H1 (cell line): ENCODE results near the gene DAPK3. TPM values are rescaled to one million over a fixed set of nuclear protein-coding genes. Genes with fewer than 3 reads are reported as not detected.
A peak's percentile ranks its signal among the peaks of the same experiment; 100 is the strongest.

Experiments
- ATF2 ChIP-seq: IDR thresholded peaks from 2 replicates; pipeline ENCODE4 v1.6.1; 2012; ENCODE audit warnings: low read length, inconsistent platforms
- ATF3 ChIP-seq: IDR thresholded peaks from 2 replicates; pipeline ENCODE4 v1.6.1; 2011; ENCODE audit warnings: low read depth, mild to moderate bottlenecking, low read length; ENCODE audit not compliant: insufficient read depth
- BCL11A ChIP-seq, 2 experiments: IDR thresholded peaks; one replicate each; pipeline ENCODE4 v1.6.1; 2011; ENCODE audit warnings: low read depth in 2 of 2, low read length in 2 of 2, mild to moderate bottlenecking in 2 of 2
- CBX5 ChIP-seq: fragments of 300-800, 300-1000 bp; sonication (generic); IDR thresholded peaks from 2 replicates; pipeline ENCODE4 v1.7.1; 2016; ENCODE audit warnings: antibody characterized with exemption, low read length, low read depth
- CBX8 ChIP-seq: fragments of 300-800, 300-1000 bp; sonication (generic); IDR thresholded peaks from 2 replicates; pipeline ENCODE4 v1.7.1; 2016; ENCODE audit warnings: low read depth, low read length, borderline replicate concordance
- GABPA ChIP-seq: IDR thresholded peaks from 2 replicates; pipeline ENCODE4 v1.6.1; 2011; ENCODE audit warnings: mild to moderate bottlenecking, low read length, moderate library complexity, borderline replicate concordance; ENCODE audit not compliant: insufficient read depth
- JUND ChIP-seq: IDR thresholded peaks from 2 replicates; pipeline ENCODE4 v1.6.1; 2011; ENCODE audit warnings: mild to moderate bottlenecking, improper control_type of control experiment, low read length
- KDM1A ChIP-seq: fragments of 200-600, 300-600 bp; sonication (generic); IDR thresholded peaks from 2 replicates; pipeline ENCODE4 v1.7.1; 2016; ENCODE audit warnings: mild to moderate bottlenecking, low read length, borderline replicate concordance
- KDM4A ChIP-seq: IDR thresholded peaks from one replicate; pipeline ENCODE4 v1.7.1; 2012; ENCODE audit warnings: low read depth, mild to moderate bottlenecking, moderate library complexity, low read length, inconsistent platforms; ENCODE audit not compliant: severe bottlenecking
- MAFK ChIP-seq: IDR thresholded peaks from 2 replicates; pipeline ENCODE4 v1.6.1; 2012; ENCODE audit warnings: low read depth, mild to moderate bottlenecking, improper control_type of control experiment, low read length
- NANOG ChIP-seq: IDR thresholded peaks from 2 replicates; pipeline ENCODE4 v1.6.1; 2011; ENCODE audit warnings: low read length, low read depth, mild to moderate bottlenecking, inconsistent platforms; ENCODE audit not compliant: insufficient read depth, poor library complexity, severe bottlenecking
- NRF1 ChIP-seq: IDR thresholded peaks from 2 replicates; pipeline ENCODE4 v1.6.1; 2011; ENCODE audit warnings: mild to moderate bottlenecking, low read depth, low read length, improper control_type of control experiment
- PHF8 ChIP-seq: fragments of 200-600 bp; sonication (generic); conservative IDR thresholded peaks from 2 replicates; pipeline ENCODE4 v1.7.1; 2012; ENCODE audit warnings: low read depth, mild to moderate bottlenecking, inconsistent platforms, low read length, moderate library complexity
- POLR2AphosphoS5 ChIP-seq: IDR thresholded peaks from 2 replicates; pipeline ENCODE4 v1.6.1; 2011; ENCODE audit warnings: low read depth, low read length
- RFX5 ChIP-seq: IDR thresholded peaks from 2 replicates; pipeline ENCODE4 v1.6.1; 2011; ENCODE audit warnings: low read depth, low read length, improper control_type of control experiment, borderline replicate concordance
- RNF2 ChIP-seq: fragments of 200-900, 300-1000 bp; sonication (generic); IDR thresholded peaks from 2 replicates; pipeline ENCODE4 v1.7.1; 2016; ENCODE audit warnings: borderline replicate concordance, low read depth, mild to moderate bottlenecking, antibody characterized with exemption, low read length; ENCODE audit not compliant: poor library complexity, severe bottlenecking; ENCODE audit errors: missing control alignments
- SIX5 ChIP-seq: IDR thresholded peaks from 2 replicates; pipeline ENCODE4 v1.6.1; 2011; ENCODE audit warnings: mild to moderate bottlenecking, low read depth, low read length
- SP4 ChIP-seq: IDR thresholded peaks from 2 replicates; pipeline ENCODE4 v1.6.1; 2012; ENCODE audit warnings: low read length, inconsistent platforms
- SRF ChIP-seq: IDR thresholded peaks from 2 replicates; pipeline ENCODE4 v1.6.1; 2011; ENCODE audit warnings: mild to moderate bottlenecking, low read depth, low read length, moderate library complexity
- TBP ChIP-seq: IDR thresholded peaks from 2 replicates; pipeline ENCODE4 v1.6.1; 2011; ENCODE audit warnings: low read depth, low read length, improper control_type of control experiment
- TEAD4 ChIP-seq: IDR thresholded peaks from 2 replicates; pipeline ENCODE4 v1.6.1; 2012; ENCODE audit warnings: low read depth, low read length, inconsistent platforms, mixed read lengths
- polyA plus RNA-seq, 7 experiments: library from polyadenylated mRNA; depleted of rRNA in 3 of 7; stranded (reverse) in 5 of 7; unstranded in 2 of 7; fragments of >200 nt in 5 of 7; fragments of 200-250 nt in 2 of 7; gene quantifications; 1 replicate in 5 of 7; 2 replicates in 1 of 7; 4 replicates in 1 of 7; pipeline versions ENCODE4 v1.2.1 to v1.2.3, GENCODE V29; 2011 to 2013; ENCODE audit warnings: missing spikeins in 2 of 7, mixed read lengths in 2 of 7
- total RNA-seq: library from RNA; stranded (reverse); fragmentation: NEBNext Ultra II Directional; extraction: Animal tissue kit (Norgen Biotek cat#: 25700); gene quantifications from 2 replicates; pipeline ENCODE4 v1.2.1, GENCODE V29; 2021

Gene DAPK3
- total and polyA plus RNA-seq, 2 of the 8 experiments (the other 6 are each of a cell fraction or from before 2014, with no cell fraction given) = 53.2 to 78.1 TPM

- TF ChIP-seq ATF2 (0 out of 2 replicates have a peak, but pooled peaks have one; percentile 19), KDM1A (no peak), BCL11A (IDR thresholded peaks at IDR 0.05; ENCODE audit: low read depth in 2 of 2, low read length in 2 of 2) (no peak), CBX8 (no peak), KDM4A (peak; percentile 64), NANOG (no peak), SRF (0 out of 2 replicates have a peak, but pooled peaks have one; percentile 37), NRF1 (peak; percentile 18; the same call in 1 of the 2 replicates), CBX5 (no peak), JUND (0 out of 2 replicates have a peak, but pooled peaks have one; percentile 4), SIX5 (no peak), RFX5 (no peak), SP4 (no peak), RNF2 (no peak), TEAD4 (peak; percentile 14; the same call in 1 of the 2 replicates), TBP (peak; percentile 68), POLR2AphosphoS5 (peak; percentile 98), GABPA (peak; percentile 93; the same call in 1 of the 2 replicates), MAFK (no peak), ATF3 (no peak), PHF8 (peak; percentile 92)
These were observed at the start of gene DAPK3 (continued) for GRCh38 chr19:3970808-3971598.
